Stimulated activated CD8-positive, alpha-beta memory T cell treated with anti-CD3 and anti-CD28 coated beads, Interleukin-4, amount 100 ng/mL, for 48 hours (primary cell): ENCODE data around the gene NTHL1.
A peak's percentile ranks its signal among the peaks of the same experiment; 100 is the strongest.

Experiments
- DNase-seq: peaks from one replicate; pipeline ENCODE4 v3.0.0-alpha.2; 2020

The NTHL1 gene

DNA sequence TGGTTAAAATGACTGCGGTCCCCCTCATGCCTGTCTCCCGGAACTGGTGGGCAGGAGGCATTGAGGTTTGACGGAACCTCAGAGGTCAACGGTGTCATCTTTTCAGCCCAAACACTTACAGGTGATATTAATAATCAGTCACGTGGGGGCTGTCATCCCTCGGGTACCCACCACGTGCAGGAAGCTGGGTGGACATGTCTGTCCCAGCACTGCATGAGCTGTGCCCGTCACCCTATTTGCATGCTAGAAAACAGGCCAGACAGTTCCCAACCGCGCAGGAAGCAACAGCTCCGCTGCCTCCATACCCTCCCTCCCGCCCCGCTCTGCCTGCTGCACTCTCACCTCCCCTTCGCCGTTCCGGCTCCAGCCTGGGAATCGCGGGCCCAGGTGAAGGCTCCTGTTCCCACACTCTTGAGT lies 56.5 kb downstream of the NTHL1 start:
- DNase-seq, result peak; percentile 69

DNA sequence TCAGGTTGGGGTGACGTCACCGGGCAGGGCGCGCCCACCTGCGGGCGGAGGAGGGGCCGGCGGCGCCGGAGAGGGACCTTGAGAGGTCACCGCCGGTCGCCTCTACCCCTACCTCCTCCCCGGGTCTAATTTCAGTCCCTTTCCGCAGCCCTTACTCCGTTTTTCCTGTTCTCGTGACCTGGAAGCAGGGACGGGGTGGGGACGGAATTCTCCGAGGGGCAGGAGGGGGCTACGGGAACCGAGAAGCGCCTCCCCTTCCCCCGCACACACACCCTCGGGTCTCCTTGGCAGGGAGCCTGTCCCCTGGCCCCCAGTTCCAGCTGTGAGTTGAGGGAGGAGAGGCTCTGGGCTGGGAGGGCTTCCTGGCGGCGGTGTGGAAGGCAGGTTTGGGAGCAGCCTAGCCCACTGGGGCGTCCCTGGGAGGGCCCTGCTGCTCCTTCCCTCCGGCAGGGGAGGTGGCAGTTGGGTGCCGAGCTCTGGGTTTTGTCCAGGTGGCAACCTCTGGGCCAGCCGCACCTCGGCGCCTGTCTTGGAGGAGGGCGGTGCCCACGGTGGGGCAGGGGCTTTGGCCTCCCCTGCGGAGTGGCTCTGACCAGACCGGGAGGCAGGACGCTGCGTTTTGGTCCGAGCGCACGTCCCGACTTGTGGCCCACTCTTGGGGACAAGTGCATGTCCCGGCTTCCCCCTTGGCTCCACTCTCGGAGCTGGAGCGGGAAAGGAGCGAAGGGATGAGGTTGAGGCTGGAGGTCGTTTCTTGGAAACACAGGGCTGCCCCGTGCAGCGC lies 57.1 kb downstream of the NTHL1 start:
- DNase-seq, result peak; percentile 76

DNA sequence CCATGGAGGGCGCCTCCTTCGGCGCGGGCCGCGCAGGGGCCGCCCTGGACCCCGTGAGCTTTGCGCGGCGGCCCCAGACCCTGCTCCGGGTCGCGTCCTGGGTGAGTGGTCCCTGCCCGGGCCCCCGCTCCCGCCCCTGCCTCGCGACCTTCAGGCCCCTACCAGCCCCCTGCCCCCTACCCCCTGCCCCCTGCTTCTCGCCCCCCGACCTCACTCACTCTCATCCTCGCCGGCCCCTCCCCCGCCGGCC lies 57.6 kb downstream of the NTHL1 start:
- no peak for DNase-seq
